Astrocyte (in vitro differentiated cells and primary cell): ENCODE measurements around the gene PDE9A.

Experiments used
- CTCF ChIP-seq: IDR thresholded peaks from 2 replicates; pipeline ENCODE4 v1.5.1; 2011; ENCODE audit warnings: low read depth, mild to moderate bottlenecking, inconsistent platforms, low read length, moderate library complexity; ENCODE audit not compliant: insufficient read depth
- EZH2 ChIP-seq: IDR thresholded peaks from 2 replicates; pipeline ENCODE4 v1.6.1; 2012; ENCODE audit warnings: mild to moderate bottlenecking, low read length, inconsistent platforms; ENCODE audit not compliant: insufficient read depth

GRCh38 chr21:42636520-42637266, 16.7 kb upstream of the PDE9A start:
- TF ChIP-seq CTCF (no peak), EZH2 (no peak)
